ES-I3 (cell line): Measurements from ENCODE around the gene PKIG.

Experiments
- H3K36me3 ChIP-seq: 2 replicates; pipeline ENCODE4 v1.6.1; 2013; ENCODE audit warnings: mild to moderate bottlenecking, low read length, control low read depth, moderate library complexity; ENCODE audit not compliant: insufficient read depth
- H3K4me1 ChIP-seq: 2 replicates; pipeline ENCODE4 v1.6.1; 2013; ENCODE audit warnings: mild to moderate bottlenecking, control low read depth, low read length; ENCODE audit not compliant: insufficient read depth
- H3K9ac ChIP-seq: 2 replicates; pipeline ENCODE4 v1.6.1; 2013; ENCODE audit warnings: low read depth, mild to moderate bottlenecking, low read length, moderate library complexity
- H3K9me3 ChIP-seq: 2 replicates; pipeline ENCODE4 v1.6.1; 2013; ENCODE audit warnings: mild to moderate bottlenecking, low read length, moderate library complexity; ENCODE audit not compliant: control insufficient read depth, insufficient read depth

PKIG gene

GRCh38 chr20:44625361-44625760 is 43.0 kb downstream of the PKIG start:
- no peaks in the 10 kb centered on the region; the same call in 1 of the 2 replicates for H3K9me3 ChIP-seq
- H3K9ac ChIP-seq = no peak overlapping the region
- H3K36me3 ChIP-seq = peaks cover 10% of the 10 kb centered on the region
- H3K4me1 ChIP-seq = no peaks in the 10 kb centered on the region

DNA sequence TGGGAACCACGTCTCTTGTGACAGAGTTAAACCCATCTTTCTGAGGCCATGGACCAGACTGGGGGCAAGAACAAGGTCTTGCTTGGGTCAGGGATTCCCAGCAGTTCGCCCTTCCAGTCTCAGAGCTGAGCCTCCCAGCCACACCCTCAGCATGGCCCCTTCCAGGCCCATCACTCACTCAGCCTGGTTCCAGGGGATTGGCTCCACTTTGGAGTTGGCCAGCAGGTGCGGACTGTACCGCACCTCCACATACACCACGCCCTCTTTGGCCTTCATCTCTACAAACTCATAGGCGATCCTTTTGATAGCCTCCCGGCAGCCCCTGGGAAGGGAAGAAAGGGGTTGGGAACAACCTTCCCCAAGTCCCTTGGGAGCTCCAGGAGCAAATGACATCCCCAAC is 43.9 kb downstream of the PKIG start:
- no peaks in the 10 kb centered on the region; the same call in 1 of the 2 replicates for H3K9me3 ChIP-seq
- H3K4me1 ChIP-seq = no peaks in the 10 kb centered on the region
- H3K36me3 ChIP-seq = peaks cover 5% of the 10 kb centered on the region
- no peak overlapping the region for H3K9ac ChIP-seq

- Histone ChIP-seq H3K9ac (no peak overlapping the region), H3K36me3 (peaks cover 5% of the 10 kb centered on the region), H3K9me3 (no peaks in the 10 kb centered on the region; the same call in 1 of the 2 replicates), H3K4me1 (no peaks in the 10 kb centered on the region)
Measured at GRCh38 chr20:44627364-44628010, 45.1 kb downstream of the PKIG start.

DNA sequence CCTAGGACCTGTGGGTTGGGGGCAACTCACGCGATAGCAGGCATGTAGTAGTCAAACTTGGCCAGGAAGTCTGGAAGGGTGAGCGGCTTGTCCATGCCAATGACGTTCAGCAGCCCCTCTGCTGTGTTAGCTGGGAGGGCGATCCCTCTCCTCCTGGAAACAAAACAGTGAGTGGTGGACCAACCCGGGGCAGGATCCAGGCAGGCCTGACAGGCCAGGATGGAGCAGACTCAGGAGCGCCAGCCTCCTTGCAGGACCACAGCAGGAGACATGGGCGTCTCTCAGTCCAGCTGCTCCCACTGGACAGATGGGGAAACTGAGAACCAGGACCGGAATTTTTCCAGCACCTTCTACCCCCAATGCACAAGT is 46.6 kb downstream of the PKIG start:
- H3K9me3 ChIP-seq = no peaks in the 10 kb centered on the region; the same call in 1 of the 2 replicates
- no peaks in the 10 kb centered on the region for H3K4me1 ChIP-seq
- H3K36me3 ChIP-seq = no peaks in the 10 kb centered on the region
- H3K9ac ChIP-seq = no peak overlapping the region

GRCh38 chr20:44629542-44629941 is 47.2 kb downstream of the PKIG start:
- no peaks in the 10 kb centered on the region for H3K36me3 ChIP-seq
- no peaks in the 10 kb centered on the region for H3K4me1 ChIP-seq
- no peaks in the 10 kb centered on the region for H3K9me3 ChIP-seq
- no peak overlapping the region for H3K9ac ChIP-seq

GRCh38 chr20:44630297-44630696 is 47.9 kb downstream of the PKIG start:
- Histone ChIP-seq H3K4me1 (no peaks in the 10 kb centered on the region), H3K36me3 (no peaks in the 10 kb centered on the region), H3K9me3 (no peaks in the 10 kb centered on the region), H3K9ac (no peak overlapping the region)

- H3K9ac ChIP-seq = no peak overlapping the region
- H3K4me1 ChIP-seq = no peaks in the 10 kb centered on the region
- no peaks in the 10 kb centered on the region for H3K36me3 ChIP-seq
- H3K9me3 ChIP-seq = no peaks in the 10 kb centered on the region
Measured at GRCh38 chr20:44632103-44632752, 49.8 kb downstream of the PKIG start.

DNA sequence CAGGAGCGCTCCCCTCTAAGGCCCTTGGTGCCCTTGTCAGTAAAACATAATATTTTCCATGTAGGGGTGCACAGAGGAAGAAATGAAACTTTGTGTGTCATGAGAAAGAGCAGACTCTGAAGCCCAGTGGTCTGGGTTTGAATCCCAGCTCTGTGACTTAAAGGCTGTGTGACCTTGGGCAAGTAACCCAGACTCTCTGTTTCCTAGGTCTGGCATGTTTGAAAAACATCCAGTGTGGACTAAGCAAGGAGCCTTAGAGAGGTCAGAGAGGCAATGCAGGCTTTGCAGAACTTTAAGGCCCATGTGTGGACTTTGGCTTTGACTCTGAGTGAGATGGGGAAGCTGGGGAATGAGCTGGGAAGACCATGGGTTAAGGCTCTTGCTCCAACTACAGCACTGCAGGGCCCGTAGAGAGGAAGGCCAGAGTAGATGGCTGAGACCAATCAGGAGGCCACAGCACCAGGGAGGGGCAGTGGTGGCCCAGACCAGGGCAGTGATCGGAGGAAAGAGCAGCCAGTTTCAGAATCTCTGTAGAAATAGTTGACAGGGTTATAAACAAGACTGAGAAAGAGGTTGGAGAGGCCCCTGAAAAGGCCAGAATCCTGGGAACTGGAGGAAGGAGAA is 50.9 kb downstream of the PKIG start:
- H3K4me1 ChIP-seq = no peaks in the 10 kb centered on the region
- H3K36me3 ChIP-seq = no peaks in the 10 kb centered on the region
- H3K9ac ChIP-seq = no peak overlapping the region
- H3K9me3 ChIP-seq = no peaks in the 10 kb centered on the region

GRCh38 chr20:44633872-44634600 is 51.7 kb downstream of the PKIG start:
- H3K9me3 ChIP-seq = no peaks in the 10 kb centered on the region
- H3K36me3 ChIP-seq = no peaks in the 10 kb centered on the region
- no peak overlapping the region for H3K9ac ChIP-seq
- H3K4me1 ChIP-seq = no peaks in the 10 kb centered on the region

DNA sequence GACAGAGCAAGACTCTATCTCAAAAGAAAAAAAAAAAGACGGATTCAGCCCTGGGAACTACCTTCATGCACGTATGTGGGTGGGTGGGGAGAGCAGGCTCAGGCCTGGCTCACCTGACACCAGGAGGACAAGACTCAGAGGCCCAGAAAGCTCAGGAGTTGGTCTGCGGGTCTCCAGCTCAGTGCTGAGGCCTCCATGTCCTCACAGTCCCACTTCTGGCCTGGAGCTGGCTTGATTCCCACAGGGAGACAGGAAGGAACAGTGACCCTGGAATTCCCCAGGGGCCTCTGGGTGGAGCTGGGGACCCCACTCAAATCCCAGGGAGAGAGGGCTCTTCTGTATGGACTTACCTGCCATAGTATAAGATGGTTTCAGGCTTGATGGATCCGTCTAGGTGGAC is 53.5 kb downstream of the PKIG start:
- no peak overlapping the region for H3K9ac ChIP-seq
- H3K9me3 ChIP-seq = no peaks in the 10 kb centered on the region; the same call in 1 of the 2 replicates
- H3K4me1 ChIP-seq = no peaks in the 10 kb centered on the region
- H3K36me3 ChIP-seq = no peaks in the 10 kb centered on the region

GRCh38 chr20:44637042-44637441 is 54.7 kb downstream of the PKIG start:
- H3K9ac ChIP-seq = no peak overlapping the region
- no peaks in the 10 kb centered on the region; the same call in 1 of the 2 replicates for H3K9me3 ChIP-seq
- peaks cover 3% of the 10 kb centered on the region; the same call in 1 of the 2 replicates for H3K4me1 ChIP-seq
- H3K36me3 ChIP-seq = no peaks in the 10 kb centered on the region

DNA sequence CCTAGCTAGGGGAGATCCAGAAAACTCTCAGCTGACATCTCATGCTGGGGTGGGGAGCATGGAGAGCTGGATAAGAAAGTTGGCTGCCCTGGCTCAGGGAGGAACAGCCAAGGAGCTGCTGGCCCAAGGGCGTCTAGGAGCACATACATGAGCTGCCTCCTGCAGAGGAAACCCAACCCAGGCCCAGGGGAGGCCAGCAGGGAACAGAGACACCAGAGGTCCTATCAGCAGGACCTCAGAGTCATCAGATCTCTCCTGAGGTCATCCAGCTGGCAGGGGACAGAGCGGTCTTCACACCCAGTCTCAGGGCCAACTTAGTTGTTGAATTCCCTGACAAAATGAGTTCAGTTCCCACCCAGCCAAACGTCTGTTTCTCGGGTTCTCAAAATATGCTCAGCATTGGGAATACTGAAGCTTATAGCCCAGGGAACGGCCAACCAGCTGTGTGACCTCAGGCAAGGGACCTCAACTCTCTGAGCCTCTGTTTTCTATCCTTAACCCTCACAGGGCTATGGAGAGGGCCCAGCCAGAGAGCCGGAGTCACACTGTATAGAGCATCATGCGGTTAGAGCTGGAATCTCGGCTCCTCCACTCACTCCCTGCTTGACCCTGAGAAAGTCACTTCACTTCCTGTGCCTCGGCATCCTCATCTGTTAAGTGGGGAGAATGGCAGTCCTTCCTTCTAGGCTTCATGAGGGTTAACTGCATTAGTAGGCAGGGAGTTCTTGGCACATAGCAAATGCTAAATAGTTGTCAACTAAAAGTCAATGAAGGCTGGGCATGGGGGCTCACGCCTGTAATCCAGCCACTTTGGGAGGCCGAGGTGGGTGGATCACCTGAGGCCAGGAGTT is 55.4 kb downstream of the PKIG start:
- Histone ChIP-seq H3K4me1 (peaks cover 10% of the 10 kb centered on the region; the same call in 1 of the 2 replicates), H3K9me3 (no peaks in the 10 kb centered on the region; the same call in 1 of the 2 replicates), H3K9ac (no peak overlapping the region), H3K36me3 (no peaks in the 10 kb centered on the region)

DNA sequence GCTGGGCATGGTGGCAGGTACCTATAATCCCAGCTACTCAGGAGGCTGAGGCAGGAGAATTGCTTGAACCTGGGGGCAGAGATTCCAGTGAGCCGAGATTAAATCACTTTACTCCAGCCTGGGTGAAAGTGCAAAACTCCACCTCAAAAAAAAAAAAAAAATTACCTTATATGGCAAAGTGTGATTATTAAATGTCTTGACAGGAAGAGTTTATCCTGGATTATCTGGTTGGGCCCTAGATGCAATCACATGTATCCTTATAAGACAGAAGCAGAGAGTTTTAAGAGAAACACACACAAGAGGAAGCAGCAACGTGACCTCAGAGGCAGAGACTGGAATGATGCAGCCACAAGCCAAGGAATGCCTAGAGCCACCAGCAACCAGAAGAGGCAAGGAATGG is 58.1 kb downstream of the PKIG start:
- Histone ChIP-seq H3K9ac (no peak overlapping the region), H3K4me1 (peaks cover 29% of the 10 kb centered on the region), H3K9me3 (no peaks in the 10 kb centered on the region; the same call in 1 of the 2 replicates), H3K36me3 (no peaks in the 10 kb centered on the region)

DNA sequence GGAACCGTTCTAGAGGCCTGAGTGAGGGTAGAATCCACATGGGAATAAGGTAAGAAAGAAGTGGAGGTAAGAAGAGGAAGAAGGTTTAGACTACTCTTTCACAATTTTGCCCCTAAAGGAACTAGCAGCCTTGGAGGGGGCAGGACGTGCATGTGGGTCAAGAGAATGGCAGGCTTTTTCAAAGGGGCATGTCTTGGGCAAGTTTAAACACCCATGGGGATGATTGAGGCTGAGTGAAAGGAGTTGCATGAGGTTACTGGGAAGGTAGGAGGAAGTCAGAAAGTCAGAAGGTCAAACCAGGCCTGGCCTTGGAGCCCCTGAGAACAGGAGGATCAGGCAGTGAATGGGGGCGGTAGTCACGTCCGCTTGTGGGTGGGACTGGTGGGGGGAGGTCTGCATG is 58.9 kb downstream of the PKIG start:
- Histone ChIP-seq H3K4me1 (peaks cover 35% of the 10 kb centered on the region), H3K9me3 (no peaks in the 10 kb centered on the region; the same call in 1 of the 2 replicates), H3K9ac (no peak overlapping the region), H3K36me3 (no peaks in the 10 kb centered on the region)
